Stimulated activated CD8-positive, alpha-beta memory T cell treated with anti-CD3 and anti-CD28 coated beads, Interleukin-12 subunit alpha, Interleukin-12 subunit beta, amount 100 ng/mL, for 24 hours (primary cell): ENCODE measurements around the gene ZC3H12C.
"Not testable (repeated sequence)": the region's sequence is repeated elsewhere in the genome, so short reads cannot be mapped to it uniquely, and the experiment has no call there.

Source experiments
- DNase-seq: peaks from one replicate; pipeline ENCODE4 v3.0.0-alpha.2; 2020; ENCODE audit errors: extremely low read depth

ZC3H12C gene

DNA sequence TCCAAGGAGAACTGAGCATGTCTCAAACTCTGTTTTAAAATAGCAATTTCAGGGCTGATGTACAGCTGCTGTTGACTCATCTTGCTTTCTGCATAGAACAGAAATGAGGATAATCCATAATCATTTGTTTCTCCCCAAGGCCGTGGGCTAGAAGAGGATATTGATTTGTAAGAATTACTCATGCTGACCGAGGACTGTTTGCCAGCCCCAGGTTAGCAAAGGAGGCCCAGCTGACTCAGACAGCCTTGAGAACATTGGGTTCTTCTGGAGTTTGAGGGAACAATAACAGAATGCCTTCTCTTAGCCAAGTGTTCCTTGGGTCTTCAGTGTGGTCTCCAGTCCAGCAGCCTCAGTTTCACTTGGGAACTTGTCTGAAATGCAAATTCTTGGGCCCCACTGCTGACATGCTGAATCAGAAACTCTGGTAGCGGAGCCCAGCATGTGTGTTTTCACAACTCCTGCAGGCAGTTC, 92.0 kb downstream of the ZC3H12C start:
- no peak for DNase-seq

- DNase-seq: no peak
Observed at GRCh38 chr11:110185599-110185998, 92.4 kb downstream of the ZC3H12C start.

GRCh38 chr11:110186456-110186855, 93.3 kb downstream of the ZC3H12C start:
- DNase-seq: no peak

DNA sequence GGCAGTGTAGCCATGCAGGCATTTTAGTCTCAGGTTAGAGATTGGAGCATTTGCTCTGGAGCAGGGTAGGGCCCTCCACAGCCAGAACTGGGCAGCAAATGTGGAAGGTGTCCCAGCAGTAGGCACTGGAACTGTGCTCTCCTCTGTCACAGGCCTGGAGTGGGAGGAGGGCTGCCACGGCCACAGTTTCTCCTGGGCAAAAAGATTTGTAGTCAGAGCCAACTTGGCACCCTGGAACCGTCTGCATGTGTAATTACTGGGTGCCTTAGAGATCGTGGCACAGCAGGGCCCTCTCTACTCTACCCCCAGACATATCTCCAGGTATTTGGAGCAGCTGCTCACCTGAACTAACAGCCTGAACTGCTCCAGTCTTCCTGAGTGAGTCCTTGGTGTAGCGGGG, 93.7 kb downstream of the ZC3H12C start:
- no peak for DNase-seq

DNA sequence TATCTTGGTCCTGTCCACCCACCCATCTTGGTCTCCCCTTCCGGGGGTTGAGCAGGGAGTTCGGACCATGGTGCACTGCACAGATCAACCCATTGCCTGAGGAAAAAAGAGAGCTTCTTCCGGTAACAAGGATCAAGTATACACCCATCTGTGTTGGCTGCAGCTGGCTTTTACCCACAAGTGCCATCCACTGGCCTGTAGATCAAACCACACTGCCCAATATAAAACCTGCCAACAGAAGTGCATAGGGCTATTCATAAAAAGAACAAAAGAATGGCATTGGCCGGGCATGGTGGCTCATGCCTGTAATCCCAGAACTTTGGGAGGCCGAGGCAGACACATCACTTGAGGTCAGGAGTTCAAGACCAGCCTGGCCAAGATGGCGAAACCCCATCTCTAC, 94.5 kb downstream of the ZC3H12C start:
- no peak for DNase-seq

- DNase-seq: no peak
Observed at GRCh38 chr11:110190885-110191284, 97.7 kb downstream of the ZC3H12C start.

- not testable (repeated sequence) for DNase-seq
Observed at GRCh38 chr11:110192604-110193282, 99.6 kb downstream of the ZC3H12C start.

GRCh38 chr11:110194211-110194766, 101.1 kb downstream of the ZC3H12C start:
- DNase-seq: not testable (repeated sequence)

GRCh38 chr11:110196241-110196754, 103.1 kb downstream of the ZC3H12C start:
- DNase-seq: no peak

DNA sequence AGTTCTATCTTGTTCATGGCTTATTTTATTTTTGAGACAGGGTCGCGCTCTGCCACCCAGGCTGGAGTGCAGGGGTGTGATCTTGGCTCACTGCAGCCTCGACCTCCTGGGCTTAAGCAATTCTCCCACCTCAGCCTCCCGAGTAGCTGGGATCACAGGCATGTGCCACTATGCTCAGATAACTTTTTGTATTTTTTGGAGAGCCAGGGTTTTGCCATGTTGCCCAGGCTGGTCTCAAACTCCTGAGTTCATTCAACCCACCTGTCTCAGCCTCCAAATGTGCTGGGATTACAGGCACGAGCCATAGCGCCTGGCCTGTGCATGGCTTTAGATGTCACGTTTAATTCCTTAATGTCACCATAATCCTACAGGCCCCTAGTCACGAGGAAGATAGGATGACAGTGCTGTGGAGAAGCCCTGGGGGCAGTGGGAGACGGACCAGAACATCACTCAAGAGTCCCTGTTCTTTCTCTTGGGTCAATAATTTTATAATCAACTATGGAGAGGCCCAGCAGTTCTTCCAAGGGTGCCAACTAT, 103.8 kb downstream of the ZC3H12C start:
- DNase-seq: no peak

DNA sequence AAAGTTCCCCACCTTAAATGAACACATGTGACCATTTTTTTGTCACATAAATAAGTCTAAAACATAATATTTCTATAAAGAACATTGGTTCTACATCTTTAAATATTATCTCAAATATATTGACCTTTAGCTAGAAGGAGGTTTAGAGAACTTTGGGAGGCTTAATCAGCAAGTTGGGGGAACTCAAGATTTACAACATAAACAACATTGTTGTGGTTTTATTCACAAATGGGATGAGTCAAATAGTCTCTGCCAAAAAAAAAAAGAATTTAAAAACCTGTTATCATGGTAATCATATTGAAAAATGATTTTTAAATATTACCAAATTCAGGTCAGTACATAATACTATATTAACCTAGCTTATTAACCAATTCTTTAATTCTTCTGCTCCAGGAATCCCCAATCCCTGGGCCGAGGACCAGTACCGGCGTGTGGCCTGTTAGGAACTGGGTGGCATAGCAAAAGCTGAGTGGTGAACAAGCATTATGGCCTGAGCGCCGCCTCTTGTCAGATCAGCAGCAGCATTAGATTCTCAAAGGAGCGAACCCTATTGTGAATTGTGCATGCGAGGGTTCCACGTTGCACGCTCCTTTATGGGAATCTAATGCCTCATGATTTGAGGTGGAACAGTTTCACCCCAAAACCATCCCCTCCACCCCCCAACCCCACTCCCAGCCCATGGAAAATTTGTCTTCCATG, 105.0 kb downstream of the ZC3H12C start:
- DNase-seq: no peak

- DNase-seq: no peak
Observed at GRCh38 chr11:110199184-110199981, 106.2 kb downstream of the ZC3H12C start.

DNA sequence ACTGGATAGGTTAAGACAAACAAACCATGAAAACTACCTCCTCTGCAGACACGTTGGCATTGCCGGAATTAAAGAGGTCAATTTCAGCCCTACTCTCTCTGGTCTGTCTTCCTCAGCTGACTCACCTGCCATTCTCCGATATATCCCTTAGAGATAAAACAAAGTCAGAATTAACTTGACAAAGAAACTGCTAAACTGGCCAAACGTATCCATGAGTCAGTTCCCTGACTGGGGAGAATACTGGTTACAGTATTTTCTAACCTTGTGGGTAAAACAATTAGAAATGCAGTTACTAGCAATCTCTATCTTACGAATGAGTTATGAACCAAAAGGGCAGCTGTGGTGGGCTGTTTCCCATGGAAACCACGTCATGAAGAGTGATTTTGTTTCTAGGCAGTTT, 107.0 kb downstream of the ZC3H12C start:
- no peak for DNase-seq

GRCh38 chr11:110200836-110201235, 107.6 kb downstream of the ZC3H12C start:
- no peak for DNase-seq

DNA sequence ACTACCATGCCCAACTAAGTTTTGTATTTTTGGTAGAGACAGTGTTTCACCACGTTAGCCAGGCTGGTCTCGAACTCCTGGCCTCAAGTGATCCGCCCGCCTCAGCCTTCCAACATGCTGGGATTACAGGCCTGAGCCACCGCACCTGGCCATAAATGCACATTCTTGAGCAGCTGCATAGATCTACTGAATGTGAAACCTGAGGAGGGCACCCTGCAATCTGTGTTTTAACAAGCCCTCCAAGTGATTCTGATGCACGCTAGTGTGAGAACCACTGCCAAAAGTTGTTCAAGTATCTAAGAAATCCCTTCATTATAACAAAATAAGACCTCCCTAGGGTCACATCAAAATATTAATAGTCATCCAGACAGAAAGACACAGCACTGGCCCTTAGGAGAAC, 113.9 kb downstream of the ZC3H12C start:
- DNase-seq: no peak

GRCh38 chr11:110208678-110209312, 115.6 kb downstream of the ZC3H12C start:
- not testable (repeated sequence) for DNase-seq

DNA sequence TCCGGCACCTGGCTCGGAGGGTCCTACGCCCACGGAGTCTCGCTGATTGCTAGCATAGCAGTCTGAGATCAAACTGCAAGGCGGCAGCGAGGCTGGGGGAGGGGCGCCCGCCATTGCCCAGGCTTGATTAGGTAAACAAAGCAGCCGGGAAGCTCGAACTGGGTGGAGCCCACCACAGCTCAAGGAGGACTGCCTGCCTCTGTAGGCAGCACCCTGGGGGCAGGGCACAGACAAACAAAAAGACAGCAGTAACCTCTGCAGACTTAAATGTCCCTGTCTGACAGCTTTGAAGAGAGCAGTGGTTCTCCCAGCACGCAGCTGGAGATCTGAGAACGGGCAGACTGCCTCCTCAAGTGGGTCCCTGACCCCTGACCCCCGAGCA, 116.1 kb downstream of the ZC3H12C start:
- DNase-seq: not testable (repeated sequence)

DNA sequence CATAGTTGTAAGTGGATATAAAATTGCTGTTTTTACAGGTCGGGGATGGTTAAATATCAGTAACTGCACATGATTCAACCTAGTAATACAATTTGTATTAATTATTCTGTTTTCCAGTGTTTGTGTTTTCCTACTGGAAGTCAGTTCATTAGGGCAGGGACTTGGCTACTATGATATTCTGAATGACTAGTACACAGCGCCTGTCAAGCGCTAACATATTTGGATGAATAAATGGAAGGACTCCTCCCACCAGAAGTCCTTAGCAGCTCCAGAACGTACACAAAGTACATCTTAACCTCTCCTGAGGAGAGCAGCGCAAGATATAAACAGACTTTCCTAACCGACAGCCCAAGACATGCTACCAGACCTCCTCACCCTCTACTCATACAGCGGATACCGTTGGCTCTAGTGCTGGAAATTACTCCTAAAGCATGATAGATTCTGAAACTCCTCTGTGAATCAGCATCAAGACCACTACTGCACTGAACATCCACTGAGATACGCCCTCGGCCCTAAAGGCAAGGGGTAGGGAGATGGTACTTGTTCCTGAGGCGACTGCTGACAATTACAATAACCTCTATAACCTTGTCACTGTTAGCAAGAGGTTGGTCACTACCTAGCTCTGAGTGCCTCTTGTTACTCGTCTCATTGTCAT, 124.2 kb downstream of the ZC3H12C start:
- no peak for DNase-seq

- DNase-seq: no peak
Observed at GRCh38 chr11:110217936-110218335, 124.7 kb downstream of the ZC3H12C start.

DNA sequence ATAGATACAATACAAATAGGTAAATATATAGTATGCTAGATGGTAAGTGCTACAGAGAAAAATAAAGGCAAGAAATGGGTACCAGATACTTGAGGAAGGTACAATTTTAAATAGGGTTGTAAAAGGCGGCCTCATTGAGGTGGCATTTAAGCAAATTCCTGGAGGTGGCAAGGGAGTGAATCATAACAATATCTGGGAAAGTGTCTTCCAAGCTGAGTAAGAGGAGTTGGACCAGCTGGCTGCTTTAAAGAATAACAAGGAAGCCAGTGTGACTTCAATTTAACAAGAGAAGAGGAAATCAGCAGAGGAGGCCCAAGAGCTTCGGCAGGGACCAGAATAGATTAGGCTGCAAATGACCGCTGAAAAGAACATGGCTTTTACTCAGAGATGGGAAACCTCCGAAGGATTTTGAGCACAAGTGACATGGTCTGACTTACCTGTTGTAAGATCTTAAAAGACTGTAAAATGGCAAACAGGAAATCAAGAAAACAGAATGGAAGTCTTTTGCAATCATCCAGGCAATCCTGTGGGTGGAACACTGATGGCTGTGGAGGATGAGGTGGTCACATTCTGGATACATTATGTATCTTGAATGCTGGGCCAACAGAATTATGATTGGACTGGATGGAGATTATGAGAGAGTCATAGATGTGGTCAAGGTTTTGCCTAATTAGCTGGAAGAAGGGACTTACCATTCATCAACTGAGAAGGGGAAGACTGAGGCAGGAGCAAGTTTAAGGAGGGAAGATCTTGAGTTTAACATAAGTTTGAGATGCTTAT, 126.0 kb downstream of the ZC3H12C start:
- no peak for DNase-seq
